ENCODE measurements around the gene TEAD1.

The TEAD1 gene

GRCh38 chr11:12634329-12634728 is 39.9 kb upstream of the TEAD1 start:
- H3K27ac ChIP-seq = no peak overlapping the region
- no peak for TF ChIP-seq CTCF (IDR thresholded peaks at IDR 0.05)
- no peak for TF ChIP-seq ZFX (IDR thresholded peaks at IDR 0.05; ENCODE audit: borderline replicate concordance)

- TF ChIP-seq ZFX (IDR thresholded peaks at IDR 0.05; ENCODE audit: borderline replicate concordance) (no peak), CTCF (IDR thresholded peaks at IDR 0.05) (no peak)
- no peak overlapping the region for H3K27ac ChIP-seq
These were observed 37.3 kb upstream of the TEAD1 start for GRCh38 chr11:12636871-12637410.

GRCh38 chr11:12639388-12639787 is 34.8 kb upstream of the TEAD1 start:
- TF ChIP-seq ZFX (IDR thresholded peaks at IDR 0.05; ENCODE audit: borderline replicate concordance) = no peak
- TF ChIP-seq CTCF (IDR thresholded peaks at IDR 0.05) = no peak

GRCh38 chr11:12640355-12640754 is 33.9 kb upstream of the TEAD1 start:
- TF ChIP-seq ZFX (IDR thresholded peaks at IDR 0.05; ENCODE audit: borderline replicate concordance) (no peak), CTCF (IDR thresholded peaks at IDR 0.05) (no peak)
- no peak overlapping the region for H3K27ac ChIP-seq

More at GRCh38 chr11:12639388-12639787, 34.8 kb upstream of the TEAD1 start:
- H3K27ac ChIP-seq = no peak overlapping the region

- TF ChIP-seq ZFX (IDR thresholded peaks at IDR 0.05; ENCODE audit: borderline replicate concordance) (no peak), CTCF (IDR thresholded peaks at IDR 0.05) (no peak)
- no peak overlapping the region for H3K27ac ChIP-seq
These were observed 33.0 kb upstream of the TEAD1 start for GRCh38 chr11:12640926-12641849.

- no peak for TF ChIP-seq CTCF (IDR thresholded peaks at IDR 0.05)
- TF ChIP-seq ZFX (IDR thresholded peaks at IDR 0.05; ENCODE audit: borderline replicate concordance) = no peak
These were observed 32.2 kb upstream of the TEAD1 start for GRCh38 chr11:12642040-12642439.

More at GRCh38 chr11:12642040-12642439, 32.2 kb upstream of the TEAD1 start:
- no peak overlapping the region for H3K27ac ChIP-seq

All from 22Rv1 (cell line).